Amniotic epithelial cell (primary cell): Measurements from ENCODE around the gene LAGE3.

ENCODE experiments used
- DNase-seq: peaks from one replicate; pipeline ENCODE4 v3.0.0-alpha.2; 2010; ENCODE audit warnings: low read depth

Gene LAGE3

GRCh38 chrX:154435171-154435733 lies 43.8 kb downstream of the LAGE3 start:
- DNase-seq = no peak

GRCh38 chrX:154434394-154435168 lies 44.5 kb downstream of the LAGE3 start:
- DNase-seq = no peak

- DNase-seq = no peak
These were observed 45.5 kb downstream of the LAGE3 start for GRCh38 chrX:154433605-154434004.

GRCh38 chrX:154432210-154432609 lies 46.9 kb downstream of the LAGE3 start:
- no peak for DNase-seq

- no peak for DNase-seq
These were observed 47.7 kb downstream of the LAGE3 start for GRCh38 chrX:154431341-154431740.

GRCh38 chrX:154430916-154431315 lies 48.2 kb downstream of the LAGE3 start:
- no peak for DNase-seq

- no peak for DNase-seq
These were observed 48.6 kb downstream of the LAGE3 start for GRCh38 chrX:154430479-154430878.

GRCh38 chrX:154429711-154430110 lies 49.4 kb downstream of the LAGE3 start:
- DNase-seq = no peak

GRCh38 chrX:154428176-154429171 lies 50.6 kb downstream of the LAGE3 start, which contains the start of gene ATP6AP1:
TSS of gene ATP6AP1 (plus strand) at chrX:154428677. CDS start at chrX:154428693, 16 bp downstream.
- peak; percentile 92 for DNase-seq
